Endothelial cell of umbilical vein (primary cell): ENCODE data around the gene PATL1. TPM values are rescaled to one million over a fixed set of nuclear protein-coding genes. Genes with fewer than 3 reads are reported as not detected.

Experiments
- BruUV-seq: library from RNA; stranded (reverse); fragments of 400-500 nt; replicated peaks from 2 replicates; lab custom pipeline; 2021; lab: Mats Ljungman, UMichigan
- CTCF ChIA-PET: fragments of 300-600, 350-600 bp; sonication (Branson Sonifier 250); formaldehyde crosslinking; loops from one replicate; lab custom pipeline; 2021; ENCODE audit warnings: antibody characterized with exemption, inconsistent platforms; lab: Charles Lee
- POLR2A ChIA-PET: fragments of 300-600, 350-600 bp; sonication (Branson Sonifier 250); formaldehyde crosslinking; loops from one replicate; lab custom pipeline; 2021; ENCODE audit warnings: antibody characterized with exemption, inconsistent platforms; lab: Charles Lee
- DNase-seq: peaks from one replicate; pipeline ENCODE4 v3.0.0-alpha.2; 2011; ENCODE audit warnings: low read depth, low spot score
- FAIRE-seq: peaks from 2 replicates; lab custom pipeline; 2011; peaks lifted over from hg19 to GRCh38; lab: Jason Lieb, UNC
- H2AFZ ChIP-seq: 2 replicates; pipeline ENCODE4 v1.6.0; 2012; ENCODE audit warnings: low read depth, low read length, control low read depth, inconsistent platforms
- H3K27ac ChIP-seq: 2 replicates; pipeline ENCODE4 v1.5.1; 2011; ENCODE audit warnings: low read depth, mild to moderate bottlenecking, control low read depth, low read length, moderate library complexity; ENCODE audit not compliant: insufficient read depth
- H3K27me3 ChIP-seq, 2 experiments: 2 replicates each; pipeline versions ENCODE4 v1.6.0 to v1.6.1; 2011; ENCODE audit warnings: low read length in 2 of 2, mixed read lengths in 1 of 2; ENCODE audit not compliant: control insufficient read depth in 2 of 2, insufficient read depth in 2 of 2
- H3K36me3 ChIP-seq, 2 experiments: 2 replicates in 1 of 2; 3 replicates in 1 of 2; pipeline ENCODE4 v1.5.1; 2011; ENCODE audit warnings: low read length in 2 of 2, mild to moderate bottlenecking in 1 of 2, moderate library complexity in 1 of 2; ENCODE audit not compliant: control insufficient read depth in 2 of 2, insufficient read depth in 2 of 2; ENCODE audit errors: extremely low read depth in 1 of 2
- H3K4me1 ChIP-seq: 3 replicates; pipeline ENCODE4 v1.5.1; 2011; ENCODE audit warnings: mild to moderate bottlenecking, low read length; ENCODE audit not compliant: control insufficient read depth, insufficient read depth; ENCODE audit errors: extremely low read depth
- H3K4me2 ChIP-seq: 2 replicates; pipeline ENCODE4 v1.6.1; 2011; ENCODE audit warnings: low read length, control low read depth, mixed read lengths; ENCODE audit not compliant: insufficient read depth
- H3K4me3 ChIP-seq, 3 experiments: fragments of 200-600 bp in 1 of 3; sonication (generic), shearing (Covaris generic) in 1 of 3; replicated peaks in 1 of 3; 2 replicates each; pipeline ENCODE4 v1.5.1; 2011 to 2016; ENCODE audit warnings: control low read depth in 3 of 3, low read length in 3 of 3, mild to moderate bottlenecking in 2 of 3, inconsistent platforms in 1 of 3, low read depth in 1 of 3, moderate library complexity in 1 of 3; ENCODE audit not compliant: insufficient read depth in 1 of 3
- H3K79me2 ChIP-seq: 2 replicates; pipeline ENCODE4 v1.6.0; 2012; ENCODE audit warnings: low read length, inconsistent platforms; ENCODE audit not compliant: control insufficient read depth, insufficient read depth
- H3K9ac ChIP-seq: replicated peaks from 2 replicates; pipeline ENCODE3; 2011; ENCODE audit warnings: low read length, control low read depth; ENCODE audit not compliant: insufficient read depth; ENCODE audit errors: extremely low read depth
- H3K9me1 ChIP-seq: replicated peaks from 3 replicates; pipeline ENCODE4 v1.6.0; 2011; ENCODE audit warnings: mild to moderate bottlenecking, low read length; ENCODE audit not compliant: control insufficient read depth, insufficient read depth; ENCODE audit errors: extremely low read depth
- H3K9me3 ChIP-seq: replicated peaks from 2 replicates; pipeline ENCODE4 v1.5.1; 2012; ENCODE audit warnings: low read length, inconsistent platforms; ENCODE audit not compliant: control insufficient read depth, insufficient read depth
- H4K20me1 ChIP-seq: replicated peaks from 2 replicates; pipeline ENCODE3; 2011; ENCODE audit warnings: mild to moderate bottlenecking, low read length; ENCODE audit not compliant: control insufficient read depth, insufficient read depth; ENCODE audit errors: extremely low read depth
- CTCF ChIP-seq, 2 donors: IDR thresholded peaks; 1 replicate in 1 of 2; 2 replicates in 1 of 2; pipeline ENCODE4 v1.5.1; 2011; ENCODE audit warnings: low read length in 2 of 2, mild to moderate bottlenecking in 2 of 2, moderate library complexity in 2 of 2, control low read depth in 1 of 2, inconsistent platforms in 1 of 2, low read depth in 1 of 2; ENCODE audit not compliant: insufficient read depth in 1 of 2; ENCODE audit errors: extremely low read depth in 1 of 2
- EZH2 ChIP-seq: IDR thresholded peaks from 2 replicates; pipeline ENCODE4 v1.6.1; 2012; ENCODE audit warnings: borderline replicate concordance, low read depth, mild to moderate bottlenecking, moderate library complexity, low read length, inconsistent platforms; ENCODE audit not compliant: severe bottlenecking
- FOS ChIP-seq: IDR thresholded peaks from 2 replicates; pipeline ENCODE4 v1.6.1; 2011; ENCODE audit warnings: mild to moderate bottlenecking, low read length, moderate library complexity, borderline replicate concordance; ENCODE audit not compliant: insufficient read depth
- GATA2 ChIP-seq: IDR thresholded peaks from 2 replicates; pipeline ENCODE4 v1.7.0; 2011; ENCODE audit warnings: low read depth, mild to moderate bottlenecking, moderate library complexity, mixed read lengths, low read length; ENCODE audit not compliant: insufficient read length, insufficient read depth
- JUN ChIP-seq: IDR thresholded peaks from 2 replicates; pipeline ENCODE4 v1.6.1; 2011; ENCODE audit warnings: borderline replicate concordance, low read depth; ENCODE audit not compliant: insufficient read length, insufficient read depth
- MAX ChIP-seq: IDR thresholded peaks from 2 replicates; pipeline ENCODE4 v1.6.1; 2011; ENCODE audit not compliant: insufficient read depth, insufficient read length
- MYC ChIP-seq: IDR thresholded peaks from one replicate; pipeline ENCODE4 v1.6.1; 2011; ENCODE audit warnings: mild to moderate bottlenecking, low read depth, low read length
- POLR2A ChIP-seq: IDR thresholded peaks from 2 replicates; pipeline ENCODE4 v1.6.1; 2012; ENCODE audit warnings: low read depth, mild to moderate bottlenecking, control low read depth, low read length
- POLR2AphosphoS5 ChIP-seq: IDR thresholded peaks from 2 replicates; pipeline ENCODE4 v1.6.1; 2012; ENCODE audit warnings: low read depth, mild to moderate bottlenecking, control low read depth, low read length, moderate library complexity; ENCODE audit not compliant: insufficient read depth
- dilution Hi-C: fragments of 300-500 bp; cut with MboI; formaldehyde crosslinking; loops from one replicate; pipeline ENCODE4 v1.15.0; 2019; ENCODE audit warnings: low sequenced_read_pairs; ENCODE audit not compliant: extremely low pct_ligation_motif_present
- intact Hi-C: fragments of 100-400 bp; cut with micrococcal nuclease; formaldehyde crosslinking; loops from one replicate; pipeline ENCODE4 v1.10.0; 2022
- polyA plus RNA-seq, 4 experiments: library from polyadenylated mRNA; depleted of rRNA in 3 of 4; stranded (reverse) in 3 of 4; unstranded in 1 of 4; fragments of >200 nt; gene quantifications; 2 replicates each; pipeline versions ENCODE4 v1.2.1 to v1.2.3, GENCODE V29; 2011 to 2012; ENCODE audit warnings: missing spikeins in 1 of 4
- total RNA-seq: library from RNA; stranded (reverse); gene quantifications from 2 replicates; pipeline ENCODE4 v1.2.3, GENCODE V29; 2021

PATL1 gene
- total and polyA plus RNA-seq, 2 donors (not counting 3 experiments of a cell fraction or from before 2014, with no cell fraction given), result 33.7 to 38.8 TPM

DNA sequence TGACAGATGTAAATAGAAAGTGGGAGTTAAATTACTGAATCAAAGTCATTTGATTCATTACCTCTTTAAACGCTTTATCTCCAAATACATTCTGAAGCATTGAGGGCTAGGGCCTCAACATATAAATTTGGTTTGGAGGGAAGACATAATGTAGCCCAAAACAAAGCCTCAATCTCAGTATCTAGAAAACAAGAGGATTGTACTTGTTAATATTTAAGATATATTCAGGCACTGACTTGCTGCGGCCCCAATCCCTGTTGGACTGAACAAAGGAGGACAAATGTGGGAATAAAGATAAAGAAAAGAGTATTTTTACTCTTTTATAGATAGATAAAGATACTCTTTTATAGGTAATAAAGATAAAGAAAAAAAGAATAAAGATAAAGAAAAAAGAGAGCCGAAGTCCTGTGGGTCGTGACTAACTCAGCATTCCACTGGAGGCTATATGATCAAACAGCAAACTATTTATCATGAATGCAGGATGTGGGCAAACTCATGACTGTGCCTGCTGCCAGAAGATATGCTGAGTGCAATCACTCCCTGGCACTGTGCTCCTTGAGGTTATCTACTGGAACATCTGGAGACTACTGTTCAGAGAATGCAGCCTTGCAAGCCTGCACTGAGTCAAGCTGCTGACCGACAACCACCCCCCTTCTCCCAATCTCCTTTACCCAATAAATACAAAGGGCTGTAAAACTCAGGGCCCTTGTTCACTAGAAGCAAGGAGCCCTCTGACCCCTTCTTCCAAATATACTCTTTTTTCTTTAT lies 37.9 kb upstream of the PATL1 start:
- POLR2A ChIA-PET, result interaction anchor here (0.6 to 0.7 kb wide), 2 partner anchors 37 to 1116 kb away, joined by 3 to 5 read pairs; no protein-coding TSS in a partner anchor
- TF ChIP-seq EZH2 (no peak), MAX (no peak), CTCF (IDR thresholded peaks at IDR 0.05; ENCODE audit: extremely low read depth in 1 of 2, insufficient read depth in 1 of 2, low read depth in 1 of 2, low read length in 2 of 2) (no peak), POLR2A (peak; percentile 86), JUN (peak; percentile 77), GATA2 (peak; percentile 100), MYC (no peak), FOS (peak; percentile 92), POLR2AphosphoS5 (peak; percentile 98)
- CTCF ChIA-PET, result interaction anchor here (1.4 to 2.8 kb wide), 2 partner anchors 48 to 212 kb away, joined by 3 to 7 read pairs; partner anchors contain the start of gene STX3
- Histone ChIP-seq H4K20me1 (no peaks in the 10 kb centered on the region), H2AFZ (peak overlapping the region; percentile 34), H3K4me3 (no peak overlapping the region), H3K36me3 (no peaks in the 10 kb centered on the region), H3K9me3 (no peaks in the 10 kb centered on the region), H3K4me2 (peak overlapping the region; percentile 48), H3K4me1 (peaks cover 18% of the 10 kb centered on the region), H3K9ac (peak overlapping the region; percentile 62), H3K27me3 (no peaks in the 10 kb centered on the region), H3K27ac (peak overlapping the region; percentile 93), H3K79me2 (no peaks in the 10 kb centered on the region), H3K9me1 (no peaks in the 10 kb centered on the region)
- DNase-seq (peak; percentile 95), FAIRE-seq (peak; percentile 93)
- TSS peak; percentile 96 for BruUV-seq
- dilution Hi-C loops (no loop called here), intact Hi-C loops (loop anchor here (1.0 kb wide), 4 partner anchors 37 to 463 kb away; partner anchors contain the start of gene PATL1)
